Measurements from ENCODE around the gene ANO8. TPM values are rescaled to one million over a fixed set of nuclear protein-coding genes. Genes with fewer than 3 reads are reported as not detected.

The ANO8 gene
- total and polyA plus RNA-seq, 2 donors (not counting 3 experiments of a cell fraction or from before 2014, with no cell fraction given) = 3.5 to 6.8 TPM

DNA sequence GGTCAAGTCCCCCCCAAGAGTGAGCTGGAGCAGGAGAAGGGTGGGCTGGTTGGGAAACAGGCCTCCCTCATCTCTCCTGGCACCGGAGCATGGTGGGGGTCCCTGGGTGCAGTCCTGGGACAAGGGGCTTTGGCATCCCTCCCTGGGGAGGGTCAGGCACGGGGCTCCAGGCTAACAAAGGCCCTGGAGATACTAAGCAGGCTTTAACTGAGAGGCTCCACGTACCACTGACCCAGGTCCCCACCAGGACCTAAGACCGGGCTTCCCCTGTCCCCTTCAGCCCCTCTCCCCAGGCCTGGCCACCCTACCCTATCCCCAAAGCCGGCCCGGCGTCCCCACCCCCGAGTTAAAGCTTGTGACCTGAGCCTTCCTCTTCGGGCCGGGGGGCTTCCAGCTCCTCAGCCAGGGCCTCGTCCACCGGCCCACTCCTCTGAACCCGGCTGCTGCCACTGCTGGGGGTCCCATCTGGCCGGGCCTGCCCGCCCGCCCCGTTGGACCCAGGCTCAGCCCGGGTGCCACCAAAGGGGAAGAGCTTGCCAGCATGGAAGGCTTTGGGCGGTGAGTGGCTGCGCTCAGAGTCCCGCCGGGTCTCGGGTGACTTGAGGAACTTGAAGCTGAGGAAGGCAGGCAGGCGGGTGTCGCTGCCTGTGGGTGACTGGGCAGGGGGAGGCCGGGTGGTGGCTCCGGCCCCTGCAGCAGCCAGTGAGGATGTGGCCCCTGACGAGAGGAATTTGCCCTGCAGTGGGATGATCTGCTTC lies 10.1 kb downstream of the ANO8 start:
- Histone ChIP-seq H4K20me1 (replicated peaks; ENCODE audit: control insufficient read depth, extremely low read depth, insufficient read depth, low read length) (no peaks in the 10 kb centered on the region), H3K9me3 (replicated peaks; ENCODE audit: control insufficient read depth, insufficient read depth, low read length) (no peaks in the 10 kb centered on the region), H2AFZ (ENCODE audit: low read depth, low read length) (no peak overlapping the region), H3K27ac (ENCODE audit: insufficient read depth, low read depth, low read length) (no peak overlapping the region), H3K27me3 (ENCODE audit: control insufficient read depth in 2 of 2, insufficient read depth in 2 of 2, low read length in 2 of 2) (peaks cover 3 to 8% of the 10 kb centered on the region in 2 experiments), H3K36me3 (ENCODE audit: control insufficient read depth in 2 of 2, extremely low read depth in 1 of 2, insufficient read depth in 2 of 2, low read length in 2 of 2) (peaks cover 6 to 10% of the 10 kb centered on the region in 2 experiments), H3K4me2 (ENCODE audit: insufficient read depth, low read length) (no peak overlapping the region), H3K79me2 (ENCODE audit: control insufficient read depth, insufficient read depth, low read length) (no peaks in the 10 kb centered on the region), H3K9me1 (replicated peaks; ENCODE audit: control insufficient read depth, extremely low read depth, insufficient read depth, low read length) (no peaks in the 10 kb centered on the region), H3K4me3 (replicated peaks in 1 of 3; ENCODE audit: insufficient read depth in 1 of 3, low read depth in 1 of 3, low read length in 3 of 3) (no peak overlapping the region), H3K4me1 (ENCODE audit: control insufficient read depth, extremely low read depth, insufficient read depth, low read length) (peaks cover 10% of the 10 kb centered on the region), H3K9ac (replicated peaks; ENCODE audit: extremely low read depth, insufficient read depth, low read length) (no peak overlapping the region)
- no TSS peak for BruUV-seq (replicated peaks)
- FAIRE-seq (no peak), DNase-seq (ENCODE audit: low read depth, low spot score) (no peak)
- intact Hi-C loops (cut with micrococcal nuclease) (no loop called here), dilution Hi-C loops (cut with MboI; ENCODE audit: extremely low pct_ligation_motif_present, low sequenced_read_pairs) (no loop called here)
- no peak for TF ChIP-seq JUN (IDR thresholded peaks at IDR 0.05; ENCODE audit: borderline replicate concordance, insufficient read depth, insufficient read length, low read depth)
- TF ChIP-seq POLR2AphosphoS5 (IDR thresholded peaks at IDR 0.05; ENCODE audit: insufficient read depth, low read depth, low read length) = no peak
- TF ChIP-seq MAX (IDR thresholded peaks at IDR 0.05; ENCODE audit: insufficient read depth, insufficient read length) = no peak
- no peak for TF ChIP-seq FOS (IDR thresholded peaks at IDR 0.05; ENCODE audit: borderline replicate concordance, insufficient read depth, low read length)
- ChIA-PET CTCF (interaction anchor here (1.8 to 2.0 kb wide), 2 partner anchors 15 to 19 kb away, joined by 6 read pairs; partner anchors contain the start of genes DDA1 and MRPL34), POLR2A (no interaction called here)

GRCh38 chr19:17323964-17324332 lies 10.7 kb downstream of the ANO8 start:
- H3K4me2 ChIP-seq (ENCODE audit: insufficient read depth, low read length) = no peak overlapping the region
- H3K9me3 ChIP-seq (replicated peaks; ENCODE audit: control insufficient read depth, insufficient read depth, low read length) = no peaks in the 10 kb centered on the region
- ChIA-PET CTCF (interaction anchor here (1.8 to 2.0 kb wide), 2 partner anchors 15 to 19 kb away, joined by 6 read pairs; partner anchors contain the start of genes DDA1 and MRPL34), POLR2A (no interaction called here)
- TF ChIP-seq FOS (IDR thresholded peaks at IDR 0.05; ENCODE audit: borderline replicate concordance, insufficient read depth, low read length) (no peak), MYC (IDR thresholded peaks at IDR 0.05; ENCODE audit: low read depth, low read length) (no peak), POLR2AphosphoS5 (IDR thresholded peaks at IDR 0.05; ENCODE audit: insufficient read depth, low read depth, low read length) (no peak), EZH2 (IDR thresholded peaks at IDR 0.05; ENCODE audit: borderline replicate concordance, low read depth, low read length, severe bottlenecking) (no peak), JUN (IDR thresholded peaks at IDR 0.05; ENCODE audit: borderline replicate concordance, insufficient read depth, insufficient read length, low read depth) (no peak), CTCF (IDR thresholded peaks at IDR 0.05; ENCODE audit: extremely low read depth in 1 of 2, insufficient read depth in 1 of 2, low read depth in 1 of 2, low read length in 2 of 2) (no peak), MAX (IDR thresholded peaks at IDR 0.05; ENCODE audit: insufficient read depth, insufficient read length) (no peak), GATA2 (IDR thresholded peaks at IDR 0.05; ENCODE audit: insufficient read depth, insufficient read length, low read depth, low read length) (no peak), POLR2A (IDR thresholded peaks at IDR 0.05; ENCODE audit: low read depth, low read length) (no peak)
- intact Hi-C loops (cut with micrococcal nuclease) = no loop called here
- H3K9ac ChIP-seq (replicated peaks; ENCODE audit: extremely low read depth, insufficient read depth, low read length) = no peak overlapping the region
- BruUV-seq (replicated peaks) = no TSS peak
- H3K79me2 ChIP-seq (ENCODE audit: control insufficient read depth, insufficient read depth, low read length) = no peaks in the 10 kb centered on the region
- H3K4me3 ChIP-seq (replicated peaks in 1 of 3; ENCODE audit: insufficient read depth in 1 of 3, low read depth in 1 of 3, low read length in 3 of 3) = no peak overlapping the region
- H3K27ac ChIP-seq (ENCODE audit: insufficient read depth, low read depth, low read length) = no peak overlapping the region
- no peak overlapping the region for H2AFZ ChIP-seq (ENCODE audit: low read depth, low read length)
- DNase-seq (ENCODE audit: low read depth, low spot score) (no peak), FAIRE-seq (no peak)
- peaks cover 0 to 2% of the 10 kb centered on the region in 2 experiments for H3K27me3 ChIP-seq (ENCODE audit: control insufficient read depth in 2 of 2, insufficient read depth in 2 of 2, low read length in 2 of 2)
- H3K9me1 ChIP-seq (replicated peaks; ENCODE audit: control insufficient read depth, extremely low read depth, insufficient read depth, low read length) = no peaks in the 10 kb centered on the region
- H3K36me3 ChIP-seq (ENCODE audit: control insufficient read depth in 2 of 2, extremely low read depth in 1 of 2, insufficient read depth in 2 of 2, low read length in 2 of 2) = peaks cover 6 to 15% of the 10 kb centered on the region in 2 experiments
- no peaks in the 10 kb centered on the region for H4K20me1 ChIP-seq (replicated peaks; ENCODE audit: control insufficient read depth, extremely low read depth, insufficient read depth, low read length)
- dilution Hi-C loops (cut with MboI; ENCODE audit: extremely low pct_ligation_motif_present, low sequenced_read_pairs) = no loop called here
- peaks cover 6% of the 10 kb centered on the region for H3K4me1 ChIP-seq (ENCODE audit: control insufficient read depth, extremely low read depth, insufficient read depth, low read length)

All from endothelial cell of umbilical vein (primary cell).